ENCODE results near the gene RANBP1.
"Not testable (repeated sequence)": the region's sequence is repeated elsewhere in the genome, so short reads cannot be mapped to it uniquely, and the experiment has no call there.

The RANBP1 gene

GRCh38 chr22:20155330-20156041, 39.6 kb downstream of the RANBP1 start:
- peak; percentile 80 for DNase-seq

GRCh38 chr22:20156042-20156389, 40.1 kb downstream of the RANBP1 start:
- DNase-seq = no peak

GRCh38 chr22:20156611-20157429, 40.9 kb downstream of the RANBP1 start:
- DNase-seq = peak; percentile 56

- DNase-seq = no peak
These were observed 41.7 kb downstream of the RANBP1 start for GRCh38 chr22:20157430-20158183.

GRCh38 chr22:20158391-20159036, 42.6 kb downstream of the RANBP1 start:
- no peak for DNase-seq

GRCh38 chr22:20159076-20159475, 43.2 kb downstream of the RANBP1 start:
- DNase-seq = peak; percentile 35

GRCh38 chr22:20159531-20159930, 43.6 kb downstream of the RANBP1 start:
- not testable (repeated sequence) for DNase-seq

GRCh38 chr22:20160041-20160440, 44.1 kb downstream of the RANBP1 start:
- no peak for DNase-seq

GRCh38 chr22:20164863-20165262, 49.0 kb downstream of the RANBP1 start:
- no peak for DNase-seq

GRCh38 chr22:20165421-20165820, 49.5 kb downstream of the RANBP1 start:
- no peak for DNase-seq

GRCh38 chr22:20165913-20166312, 50.0 kb downstream of the RANBP1 start:
- DNase-seq = no peak

GRCh38 chr22:20166703-20167102, 50.8 kb downstream of the RANBP1 start:
- no peak for DNase-seq

- DNase-seq = no peak
These were observed 51.9 kb downstream of the RANBP1 start for GRCh38 chr22:20167643-20168322.

GRCh38 chr22:20169253-20169822, 53.4 kb downstream of the RANBP1 start:
- DNase-seq = no peak

- no peak for DNase-seq
These were observed 54.3 kb downstream of the RANBP1 start for GRCh38 chr22:20170170-20170569.

GRCh38 chr22:20171288-20172140, 55.6 kb downstream of the RANBP1 start:
- DNase-seq = no peak

GRCh38 chr22:20172141-20172613, 56.3 kb downstream of the RANBP1 start:
- no peak for DNase-seq

- no peak for DNase-seq
These were observed 57.3 kb downstream of the RANBP1 start for GRCh38 chr22:20173246-20173645.

GRCh38 chr22:20173772-20174171, 57.9 kb downstream of the RANBP1 start:
- DNase-seq = no peak

GRCh38 chr22:20174785-20175596, 59.1 kb downstream of the RANBP1 start:
- DNase-seq = no peak
